HEK293T (cell line): Measurements from ENCODE around the gene OR13C4.

Experiments
- BHLHE40 ChIP-seq: fragments of 450-650 bp; IDR thresholded peaks from 2 replicates; pipeline ENCODE4 v1.6.1; 2016; ENCODE audit warnings: mild to moderate bottlenecking, moderate library complexity, borderline replicate concordance
- ELF4 ChIP-seq: fragments of 450-650 bp; IDR thresholded peaks from 2 replicates; pipeline ENCODE4 v1.6.1; 2017; ENCODE audit warnings: antibody characterized with exemption
- FOXK2 ChIP-seq: fragments of 450-650 bp; IDR thresholded peaks from 2 replicates; pipeline ENCODE4 v1.6.1; 2016; ENCODE audit warnings: mild to moderate bottlenecking
- FOXM1 ChIP-seq: fragments of 450-650 bp; IDR thresholded peaks from 2 replicates; pipeline ENCODE4 v1.6.1; 2017; ENCODE audit warnings: mild to moderate bottlenecking, borderline replicate concordance
- NFRKB ChIP-seq: fragments of 450-650 bp; IDR thresholded peaks from 2 replicates; pipeline ENCODE4 v1.6.1; 2016; ENCODE audit warnings: mild to moderate bottlenecking, moderate library complexity
- ZNF384 ChIP-seq: fragments of 450-650 bp; IDR thresholded peaks from 2 replicates; pipeline ENCODE4 v1.6.1; 2016

DNA sequence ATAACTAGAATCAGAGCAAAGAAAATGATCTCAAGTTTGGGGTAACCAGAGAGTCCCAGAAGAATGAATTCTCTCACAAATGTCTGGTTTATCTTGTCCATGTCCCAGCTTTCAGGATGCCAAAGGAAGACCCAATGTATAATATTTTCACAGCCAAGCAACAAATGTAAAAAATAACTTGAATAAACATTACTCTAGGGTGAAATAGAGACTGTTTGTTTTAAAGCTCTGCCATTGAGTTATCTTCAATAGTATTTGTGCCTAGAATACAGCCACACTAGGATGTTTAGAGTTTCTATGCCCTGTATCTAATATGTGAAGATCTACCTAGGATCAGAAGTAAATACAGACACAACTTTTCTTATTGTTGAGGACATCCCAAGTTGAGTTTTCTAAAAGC lies at the start of gene OR13C4:
- no peak for TF ChIP-seq NFRKB
- TF ChIP-seq FOXK2 = no peak
- no peak for TF ChIP-seq BHLHE40
- no peak for TF ChIP-seq ELF4
- TF ChIP-seq ZNF384 = no peak
- no peak for TF ChIP-seq FOXM1
